HEK293 (cell line): Measurements from ENCODE around the gene TAS1R3.

Source experiments
- CTCF ChIA-PET: fragments of 350-600 bp; formaldehyde crosslinking; extraction: SDS; loops from one replicate; lab custom pipeline; 2021; ENCODE audit warnings: antibody characterized with exemption; lab: Yijun Ruan, JAX
- POLR2A ChIA-PET: fragments of 300-600 bp; formaldehyde crosslinking; extraction: SDS; loops from one replicate; lab custom pipeline; 2020; ENCODE audit warnings: antibody characterized with exemption, inconsistent platforms; lab: Yijun Ruan, JAX
- H3K27ac ChIP-seq: fragments of 200-500 bp; sonication (Bioruptor generic); 2 replicates; pipeline ENCODE4 v1.5.1; 2014; ENCODE audit warnings: low read depth, low read length, control low read depth, inconsistent platforms; ENCODE audit errors: extremely low read depth
- H3K36me3 ChIP-seq, 2 experiments: fragments of 200-500 bp in 1 of 2; sonication (Bioruptor generic) in 1 of 2; 1 replicate in 1 of 2; 2 replicates in 1 of 2; pipeline ENCODE4 v1.5.1; 2014 to 2017; ENCODE audit warnings: inconsistent platforms in 2 of 2, low read length in 2 of 2; ENCODE audit not compliant: control insufficient read depth in 2 of 2, insufficient read depth in 1 of 2
- H3K4me1 ChIP-seq: fragments of 200-500 bp; sonication (Bioruptor generic); 2 replicates; pipeline ENCODE4 v1.5.1; 2014; ENCODE audit warnings: mild to moderate bottlenecking, low read length, inconsistent platforms; ENCODE audit not compliant: control insufficient read depth, insufficient read depth
- H3K4me3 ChIP-seq: 2 replicates; pipeline ENCODE4 v1.5.1; 2011; ENCODE audit warnings: low read depth, mild to moderate bottlenecking, control low read depth, low read length, moderate library complexity
- H3K9me3 ChIP-seq: fragments of 200-500 bp; sonication (Bioruptor generic); 2 replicates; pipeline ENCODE4 v1.5.1; 2014; ENCODE audit warnings: low read depth, low read length, inconsistent platforms; ENCODE audit not compliant: control insufficient read depth, insufficient read depth
- SP2 ChIP-seq: fragments of 450-650 bp; formaldehyde crosslinking; IDR thresholded peaks from 2 replicates; pipeline ENCODE4 v1.5.1; 2016; ENCODE audit warnings: missing biosample characterization, missing genetic modification characterization
- ZBTB20 ChIP-seq: fragments of 450-650 bp; formaldehyde crosslinking; IDR thresholded peaks from 2 replicates; pipeline ENCODE4 v1.5.1; 2016; ENCODE audit warnings: missing biosample characterization, missing genetic modification characterization
- ZBTB48 ChIP-seq: fragments of 450-650 bp; formaldehyde crosslinking; IDR thresholded peaks from 2 replicates; pipeline ENCODE4 v1.5.1; 2016; ENCODE audit warnings: missing biosample characterization, missing genetic modification characterization
- ZFP3 ChIP-seq: fragments of 450-650 bp; formaldehyde crosslinking; IDR thresholded peaks from 2 replicates; pipeline ENCODE4 v1.5.1; 2016; ENCODE audit warnings: low read depth, missing biosample characterization, missing genetic modification characterization
- ZFP37 ChIP-seq: fragments of 450-650 bp; formaldehyde crosslinking; IDR thresholded peaks from 2 replicates; pipeline ENCODE4 v1.5.1; 2016; ENCODE audit warnings: missing biosample characterization, missing genetic modification characterization
- ZFP69B ChIP-seq: fragments of 450-650 bp; formaldehyde crosslinking; IDR thresholded peaks from 2 replicates; pipeline ENCODE4 v1.5.1; 2016; ENCODE audit warnings: missing biosample characterization, missing genetic modification characterization
- ZNF112 ChIP-seq: fragments of 450-650 bp; formaldehyde crosslinking; IDR thresholded peaks from 2 replicates; pipeline ENCODE4 v1.5.0; 2017; ENCODE audit warnings: missing biosample characterization, missing genetic modification characterization
- ZNF157 ChIP-seq: fragments of 450-650 bp; formaldehyde crosslinking; IDR thresholded peaks from 2 replicates; pipeline ENCODE4 v1.5.1; 2016; ENCODE audit warnings: missing biosample characterization, missing genetic modification characterization
- ZNF175 ChIP-seq: fragments of 450-650 bp; formaldehyde crosslinking; IDR thresholded peaks from 2 replicates; pipeline ENCODE4 v1.5.1; 2016; ENCODE audit warnings: missing biosample characterization, missing genetic modification characterization
- ZNF510 ChIP-seq: fragments of 450-650 bp; formaldehyde crosslinking; IDR thresholded peaks from 2 replicates; pipeline ENCODE4 v1.5.1; 2018; ENCODE audit warnings: mild to moderate bottlenecking, missing genetic modification characterization, missing biosample characterization; ENCODE audit not compliant: insufficient replicate concordance
- ZNF521 ChIP-seq: fragments of 450-650 bp; formaldehyde crosslinking; IDR thresholded peaks from 2 replicates; pipeline ENCODE4 v1.5.1; 2017; ENCODE audit warnings: missing biosample characterization, mild to moderate bottlenecking, missing genetic modification characterization
- ZNF777 ChIP-seq: fragments of 450-650 bp; formaldehyde crosslinking; IDR thresholded peaks from 2 replicates; pipeline ENCODE4 v1.5.1; 2017; ENCODE audit warnings: missing biosample characterization, missing genetic modification characterization, borderline replicate concordance
- ZNF830 ChIP-seq: fragments of 450-650 bp; IDR thresholded peaks from 2 replicates; pipeline ENCODE4 v1.5.0; 2018; ENCODE audit warnings: missing biosample characterization, missing genetic modification characterization, low read depth, mild to moderate bottlenecking, moderate library complexity
- ZSCAN23 ChIP-seq: fragments of 450-650 bp; formaldehyde crosslinking; IDR thresholded peaks from 2 replicates; pipeline ENCODE4 v1.5.1; 2016; ENCODE audit warnings: missing biosample characterization, missing genetic modification characterization
- TF ChIP-seq, protein P1 (sequence below): sonication (generic); formaldehyde crosslinking; IDR thresholded peaks from 2 replicates; pipeline ENCODE4 v1.8.1; 2022; ENCODE audit warnings: mild to moderate bottlenecking, moderate library complexity, missing genetic modification reagents
- TF ChIP-seq, protein P2 (sequence below): fragments of 450-650 bp; formaldehyde crosslinking; IDR thresholded peaks from 2 replicates; pipeline ENCODE4 v1.5.1; 2016; ENCODE audit warnings: missing biosample characterization, missing genetic modification characterization
- TF ChIP-seq, protein P3 (sequence below): fragments of 450-650 bp; formaldehyde crosslinking; IDR thresholded peaks from 2 replicates; pipeline ENCODE4 v1.5.1; 2016; ENCODE audit warnings: missing biosample characterization, missing genetic modification characterization

The TAS1R3 gene

DNA sequence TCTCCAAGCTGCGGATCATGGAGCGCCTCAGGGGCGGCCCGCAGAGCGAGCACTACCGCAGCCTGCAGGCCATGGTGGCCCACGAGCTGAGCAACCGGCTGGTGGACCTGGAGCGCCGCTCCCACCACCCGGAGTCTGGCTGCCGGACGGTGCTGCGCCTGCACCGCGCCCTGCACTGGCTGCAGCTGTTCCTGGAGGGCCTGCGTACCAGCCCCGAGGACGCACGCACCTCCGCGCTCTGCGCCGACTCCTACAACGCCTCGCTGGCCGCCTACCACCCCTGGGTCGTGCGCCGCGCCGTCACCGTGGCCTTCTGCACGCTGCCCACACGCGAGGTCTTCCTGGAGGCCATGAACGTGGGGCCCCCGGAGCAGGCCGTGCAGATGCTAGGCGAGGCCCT, 3.8 kb upstream of the TAS1R3 start:
- no peak for TF ChIP-seq ZNF830 (tag by site-specific recombination)
- no peak for TF ChIP-seq ZNF175 (tag by site-specific recombination)
- TF ChIP-seq, all 188 proteins: peak for 0
- Histone ChIP-seq H3K4me3 (no peak overlapping the region), H3K9me3 (no peaks in the 10 kb centered on the region), H3K36me3 (peaks cover 0 to 29% of the 10 kb centered on the region in 2 experiments; a peak in 2 of 3 replicates), H3K27ac (no peak overlapping the region), H3K4me1 (peaks cover 7% of the 10 kb centered on the region; the same call in 1 of the 2 replicates)
- POLR2A ChIA-PET = interaction anchor here (0.6 kb wide), 1 partner anchor 57 kb away, joined by 3 read pairs; no protein-coding TSS in a partner anchor
- CTCF ChIA-PET = interaction anchor here (0.5 kb wide), 1 partner anchor 344 kb away, joined by 4 read pairs; no protein-coding TSS in a partner anchor

DNA sequence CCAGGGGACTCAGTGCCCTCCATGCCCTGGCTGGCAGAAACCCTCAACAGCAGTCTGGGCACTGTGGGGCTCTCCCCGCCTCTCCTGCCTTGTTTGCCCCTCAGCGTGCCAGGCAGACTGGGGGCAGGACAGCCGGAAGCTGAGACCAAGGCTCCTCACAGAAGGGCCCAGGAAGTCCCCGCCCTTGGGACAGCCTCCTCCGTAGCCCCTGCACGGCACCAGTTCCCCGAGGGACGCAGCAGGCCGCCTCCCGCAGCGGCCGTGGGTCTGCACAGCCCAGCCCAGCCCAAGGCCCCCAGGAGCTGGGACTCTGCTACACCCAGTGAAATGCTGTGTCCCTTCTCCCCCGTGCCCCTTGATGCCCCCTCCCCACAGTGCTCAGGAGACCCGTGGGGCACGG, 2.8 kb upstream of the TAS1R3 start:
- Histone ChIP-seq H3K4me1 (peaks cover 4% of the 10 kb centered on the region; the same call in 1 of the 2 replicates), H3K36me3 (peaks cover 0 to 24% of the 10 kb centered on the region in 2 experiments; a peak in 2 of 3 replicates), H3K27ac (no peak overlapping the region), H3K4me3 (no peak overlapping the region), H3K9me3 (no peaks in the 10 kb centered on the region)
- ChIA-PET POLR2A (no interaction called here), CTCF (no interaction called here)
- peak; percentile 10; the same call in 1 of the 2 replicates for TF ChIP-seq SP2 (tag by site-specific recombination)
- no peak for TF ChIP-seq ZFP69B (tag by site-specific recombination)

DNA sequence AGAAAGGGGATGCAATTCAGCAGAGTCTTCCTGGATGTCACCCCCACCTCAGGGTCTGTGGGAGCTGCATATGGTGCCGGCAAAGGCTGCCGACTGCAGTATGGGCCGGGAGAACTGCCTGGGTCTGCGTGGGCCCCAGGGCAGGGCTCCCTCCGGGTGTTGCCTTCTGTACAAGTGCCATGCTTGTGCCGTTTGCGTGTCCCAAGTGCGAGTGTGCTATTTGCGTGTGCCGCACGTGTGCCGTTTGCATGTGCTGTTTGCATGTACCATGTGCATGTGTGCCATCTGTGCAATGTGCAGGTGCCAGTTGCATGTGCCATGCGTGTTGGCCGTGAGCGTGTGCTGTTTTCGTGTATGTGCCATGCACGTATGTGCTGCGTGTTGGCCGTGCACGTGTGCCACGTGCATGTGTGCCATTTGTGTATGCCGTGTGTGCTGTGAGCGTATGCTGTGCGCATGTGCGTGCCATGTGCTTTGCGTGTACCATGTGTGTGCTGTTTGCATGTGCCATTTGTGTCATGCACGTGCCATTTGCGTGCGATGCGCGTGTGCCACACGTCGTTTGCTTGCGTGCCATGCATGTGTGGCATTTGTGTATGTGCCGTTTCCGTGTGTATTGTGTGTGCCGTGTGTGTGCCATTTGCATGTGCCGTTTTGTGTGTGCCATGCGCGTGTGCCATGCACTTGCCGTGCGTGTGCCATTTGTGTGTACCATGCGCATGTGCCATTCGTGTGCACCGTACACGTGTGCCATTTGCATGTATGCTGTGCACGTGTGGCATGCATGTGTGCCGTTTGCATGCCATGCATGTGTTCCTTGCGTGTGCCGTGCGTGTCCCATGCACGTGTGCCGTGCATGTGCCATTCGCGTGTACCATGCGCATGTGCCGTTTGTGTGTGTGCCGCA, 1.5 kb upstream of the TAS1R3 start:
- H3K4me3 ChIP-seq = no peak overlapping the region
- POLR2A ChIA-PET = interaction anchor here (1.3 kb wide), 1 partner anchor 20 kb away, joined by 3 read pairs; no protein-coding TSS in a partner anchor
- H3K4me1 ChIP-seq = peaks cover 4% of the 10 kb centered on the region; the same call in 1 of the 2 replicates
- no peak for TF ChIP-seq ZSCAN23 (tag by site-specific recombination)
- TF ChIP-seq ZNF157 (tag by site-specific recombination) = no peak
- no peak for TF ChIP-seq ZNF112 (tag by site-specific recombination)
- TF ChIP-seq ZNF521 (tag by site-specific recombination) = no peak
- no peak for TF ChIP-seq ZNF777 (tag by site-specific recombination)
- TF ChIP-seq, protein P1, sequence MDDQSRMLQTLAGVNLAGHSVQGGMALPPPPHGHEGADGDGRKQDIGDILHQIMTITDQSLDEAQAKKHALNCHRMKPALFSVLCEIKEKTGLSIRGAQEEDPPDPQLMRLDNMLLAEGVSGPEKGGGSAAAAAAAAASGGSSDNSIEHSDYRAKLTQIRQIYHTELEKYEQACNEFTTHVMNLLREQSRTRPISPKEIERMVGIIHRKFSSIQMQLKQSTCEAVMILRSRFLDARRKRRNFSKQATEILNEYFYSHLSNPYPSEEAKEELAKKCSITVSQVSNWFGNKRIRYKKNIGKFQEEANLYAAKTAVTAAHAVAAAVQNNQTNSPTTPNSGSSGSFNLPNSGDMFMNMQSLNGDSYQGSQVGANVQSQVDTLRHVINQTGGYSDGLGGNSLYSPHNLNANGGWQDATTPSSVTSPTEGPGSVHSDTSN (CRISPR knock-in tag) = 0 out of 2 replicates have a peak, but pooled peaks have one; percentile 22
- TF ChIP-seq ZBTB48 (tag by site-specific recombination) = no peak
- TF ChIP-seq ZBTB20 (tag by site-specific recombination) = 0 out of 2 replicates have a peak, but pooled peaks have one; percentile 11
- TF ChIP-seq, protein P2, sequence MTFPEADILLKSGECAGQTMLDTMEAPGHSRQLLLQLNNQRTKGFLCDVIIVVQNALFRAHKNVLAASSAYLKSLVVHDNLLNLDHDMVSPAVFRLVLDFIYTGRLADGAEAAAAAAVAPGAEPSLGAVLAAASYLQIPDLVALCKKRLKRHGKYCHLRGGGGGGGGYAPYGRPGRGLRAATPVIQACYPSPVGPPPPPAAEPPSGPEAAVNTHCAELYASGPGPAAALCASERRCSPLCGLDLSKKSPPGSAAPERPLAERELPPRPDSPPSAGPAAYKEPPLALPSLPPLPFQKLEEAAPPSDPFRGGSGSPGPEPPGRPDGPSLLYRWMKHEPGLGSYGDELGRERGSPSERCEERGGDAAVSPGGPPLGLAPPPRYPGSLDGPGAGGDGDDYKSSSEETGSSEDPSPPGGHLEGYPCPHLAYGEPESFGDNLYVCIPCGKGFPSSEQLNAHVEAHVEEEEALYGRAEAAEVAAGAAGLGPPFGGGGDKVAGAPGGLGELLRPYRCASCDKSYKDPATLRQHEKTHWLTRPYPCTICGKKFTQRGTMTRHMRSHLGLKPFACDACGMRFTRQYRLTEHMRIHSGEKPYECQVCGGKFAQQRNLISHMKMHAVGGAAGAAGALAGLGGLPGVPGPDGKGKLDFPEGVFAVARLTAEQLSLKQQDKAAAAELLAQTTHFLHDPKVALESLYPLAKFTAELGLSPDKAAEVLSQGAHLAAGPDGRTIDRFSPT (tag by site-specific recombination) = peak; percentile 73
- no peak for TF ChIP-seq ZFP3 (tag by site-specific recombination)
- no peak for TF ChIP-seq ZNF510 (tag by site-specific recombination)
- TF ChIP-seq ZFP37 (tag by site-specific recombination) = no peak
- TF ChIP-seq, protein P3, sequence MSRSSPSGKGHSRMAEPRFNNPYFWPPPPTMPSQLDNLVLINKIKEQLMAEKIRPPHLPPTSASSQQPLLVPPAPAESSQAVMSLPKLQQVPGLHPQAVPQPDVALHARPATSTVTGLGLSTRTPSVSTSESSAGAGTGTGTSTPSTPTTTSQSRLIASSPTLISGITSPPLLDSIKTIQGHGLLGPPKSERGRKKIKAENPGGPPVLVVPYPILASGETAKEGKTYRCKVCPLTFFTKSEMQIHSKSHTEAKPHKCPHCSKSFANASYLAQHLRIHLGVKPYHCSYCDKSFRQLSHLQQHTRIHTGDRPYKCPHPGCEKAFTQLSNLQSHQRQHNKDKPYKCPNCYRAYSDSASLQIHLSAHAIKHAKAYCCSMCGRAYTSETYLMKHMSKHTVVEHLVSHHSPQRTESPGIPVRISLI (tag by site-specific recombination) = no peak
- peaks cover 0 to 29% of the 10 kb centered on the region in 2 experiments; a peak in 1 of 3 replicates for H3K36me3 ChIP-seq
- no peaks in the 10 kb centered on the region for H3K9me3 ChIP-seq
- no peak overlapping the region for H3K27ac ChIP-seq
- CTCF ChIA-PET = no interaction called here
